ENCODE data around the gene GAK.

Gene GAK

DNA sequence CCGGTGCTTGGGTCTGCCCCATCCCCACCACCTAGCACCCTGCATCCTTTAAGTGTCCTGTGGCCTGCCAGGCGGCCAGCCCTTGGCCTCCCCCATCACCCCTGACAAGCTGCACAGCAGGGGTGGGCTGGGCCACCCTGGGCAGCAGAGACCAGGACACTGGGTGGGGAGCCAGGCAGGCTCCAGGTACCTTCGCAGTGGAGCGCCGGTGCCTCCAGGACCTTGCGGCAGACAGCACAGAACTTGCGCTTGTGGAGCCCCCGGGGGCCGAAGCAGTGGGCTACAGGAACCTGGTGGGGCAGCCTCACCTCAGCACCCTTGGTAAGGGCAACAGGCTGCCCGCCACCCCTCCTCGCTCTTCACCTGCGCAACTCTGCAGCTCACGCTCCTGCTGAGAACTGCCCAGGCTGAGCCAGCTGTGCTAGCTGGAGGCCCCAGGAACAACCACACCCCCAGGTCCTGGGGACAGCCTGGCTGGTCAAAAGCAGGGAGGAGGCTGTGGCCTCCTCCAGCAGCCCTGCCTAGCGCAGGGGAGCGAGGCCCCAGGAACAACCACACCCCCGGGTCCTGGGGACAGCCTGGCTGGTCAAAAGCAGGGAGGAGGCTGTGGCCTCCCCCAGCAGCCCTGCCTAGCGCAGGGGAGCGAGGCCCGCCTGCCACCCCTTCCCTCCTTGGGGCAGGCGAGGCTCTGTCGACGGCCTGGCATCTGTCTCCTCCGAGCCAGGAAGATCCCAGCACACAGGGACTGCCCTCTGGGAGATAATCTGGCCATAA is 36.7 kb upstream of the GAK start:
- TF ChIP-seq MYC (IDR thresholded peaks at IDR 0.05; ENCODE audit: low read depth, low read length) (no peak), POLR2A (IDR thresholded peaks at IDR 0.05; ENCODE audit: extremely low read depth, insufficient read length) (no peak)
- TF ChIP-seq, protein P1, sequence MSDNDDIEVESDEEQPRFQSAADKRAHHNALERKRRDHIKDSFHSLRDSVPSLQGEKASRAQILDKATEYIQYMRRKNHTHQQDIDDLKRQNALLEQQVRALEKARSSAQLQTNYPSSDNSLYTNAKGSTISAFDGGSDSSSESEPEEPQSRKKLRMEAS (IDR thresholded peaks at IDR 0.05; ENCODE audit: low read depth, low read length) = no peak
- TF ChIP-seq, protein P2, sequence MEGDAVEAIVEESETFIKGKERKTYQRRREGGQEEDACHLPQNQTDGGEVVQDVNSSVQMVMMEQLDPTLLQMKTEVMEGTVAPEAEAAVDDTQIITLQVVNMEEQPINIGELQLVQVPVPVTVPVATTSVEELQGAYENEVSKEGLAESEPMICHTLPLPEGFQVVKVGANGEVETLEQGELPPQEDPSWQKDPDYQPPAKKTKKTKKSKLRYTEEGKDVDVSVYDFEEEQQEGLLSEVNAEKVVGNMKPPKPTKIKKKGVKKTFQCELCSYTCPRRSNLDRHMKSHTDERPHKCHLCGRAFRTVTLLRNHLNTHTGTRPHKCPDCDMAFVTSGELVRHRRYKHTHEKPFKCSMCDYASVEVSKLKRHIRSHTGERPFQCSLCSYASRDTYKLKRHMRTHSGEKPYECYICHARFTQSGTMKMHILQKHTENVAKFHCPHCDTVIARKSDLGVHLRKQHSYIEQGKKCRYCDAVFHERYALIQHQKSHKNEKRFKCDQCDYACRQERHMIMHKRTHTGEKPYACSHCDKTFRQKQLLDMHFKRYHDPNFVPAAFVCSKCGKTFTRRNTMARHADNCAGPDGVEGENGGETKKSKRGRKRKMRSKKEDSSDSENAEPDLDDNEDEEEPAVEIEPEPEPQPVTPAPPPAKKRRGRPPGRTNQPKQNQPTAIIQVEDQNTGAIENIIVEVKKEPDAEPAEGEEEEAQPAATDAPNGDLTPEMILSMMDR (IDR thresholded peaks at IDR 0.05; ENCODE audit: low read depth, low read length) = no peak
- no peak overlapping the region for H3K4me3 ChIP-seq (ENCODE audit: low read depth, low read length)
- DNase-seq (ENCODE audit: low read depth) = no peak

DNA sequence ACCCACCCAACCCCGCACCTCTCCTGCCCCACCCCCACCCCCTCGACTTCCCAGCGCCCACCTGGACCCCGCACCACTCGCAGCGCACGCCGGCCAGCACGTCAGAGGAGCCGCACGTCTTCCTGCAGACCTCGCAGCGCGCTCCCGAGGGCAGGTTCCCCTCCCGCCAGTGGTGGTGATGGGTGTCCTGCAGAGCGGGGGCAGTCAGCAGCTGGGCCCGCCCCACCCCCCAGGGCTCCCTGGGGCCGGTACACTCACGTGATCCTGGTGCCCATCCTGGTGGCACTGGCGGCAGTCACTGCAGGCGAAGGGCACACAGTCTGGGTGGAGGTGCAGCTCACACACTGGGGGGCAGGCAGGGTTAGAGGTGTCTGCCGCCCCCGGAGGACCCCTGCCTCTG is 36.1 kb upstream of the GAK start:
- no peak overlapping the region for H3K4me3 ChIP-seq (ENCODE audit: low read depth, low read length)
- no peak for DNase-seq (ENCODE audit: low read depth)
- TF ChIP-seq, protein P1 (IDR thresholded peaks at IDR 0.05; ENCODE audit: low read depth, low read length) = no peak
- TF ChIP-seq, protein P2 (IDR thresholded peaks at IDR 0.05; ENCODE audit: low read depth, low read length) = no peak
- TF ChIP-seq POLR2A (IDR thresholded peaks at IDR 0.05; ENCODE audit: extremely low read depth, insufficient read length) = no peak

DNA sequence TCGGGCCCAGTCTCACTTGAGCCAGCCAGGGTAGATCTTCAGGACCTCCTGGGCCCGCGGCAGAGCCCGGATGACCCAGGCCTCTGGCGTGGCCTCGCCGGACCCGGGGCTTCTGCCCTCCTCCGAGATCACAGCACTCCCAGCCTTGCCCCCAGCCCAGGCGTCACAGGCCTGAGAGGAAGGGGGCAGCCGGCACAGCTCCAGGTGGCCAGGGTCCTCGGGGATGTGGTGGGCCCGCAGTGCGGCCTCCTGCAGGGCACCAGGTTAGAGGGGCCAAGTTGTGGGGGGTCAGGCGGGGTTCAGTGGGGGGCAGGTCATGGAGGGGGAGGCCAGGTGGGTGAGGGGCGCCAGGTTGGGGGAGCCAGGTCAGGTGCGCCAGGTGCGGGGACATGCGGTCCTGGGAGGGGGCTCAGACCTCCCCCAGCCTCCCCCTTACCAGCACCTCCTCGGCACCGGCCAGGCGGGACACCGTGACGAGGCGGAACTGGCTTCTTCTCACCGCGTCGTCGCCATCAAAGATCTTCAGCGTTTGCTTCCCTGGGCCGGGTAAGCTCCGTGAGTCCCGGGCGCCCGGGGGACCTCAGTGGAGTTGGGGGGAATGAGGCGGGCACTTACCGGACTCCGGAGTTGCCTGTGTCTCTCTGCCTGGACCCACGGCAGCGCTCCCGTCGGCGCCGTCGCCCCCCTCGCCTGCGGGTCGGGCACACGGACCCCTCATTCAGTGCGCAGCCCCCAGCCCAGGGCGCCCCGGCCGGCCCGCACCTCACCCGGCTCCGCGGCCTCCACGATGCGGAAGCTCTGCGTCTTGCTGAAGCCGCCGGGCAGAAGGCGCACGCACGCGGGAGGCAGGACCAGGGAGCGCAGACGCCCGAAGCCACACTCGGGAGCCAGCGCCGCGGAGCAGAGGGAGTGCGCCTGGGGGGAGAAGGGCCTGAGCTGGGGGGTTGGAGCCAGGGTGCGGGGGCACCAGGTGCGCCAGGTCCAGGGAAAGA is 35.3 kb upstream of the GAK start:
- TF ChIP-seq, protein P2 (IDR thresholded peaks at IDR 0.05; ENCODE audit: low read depth, low read length) = no peak
- TF ChIP-seq POLR2A (IDR thresholded peaks at IDR 0.05; ENCODE audit: extremely low read depth, insufficient read length) = no peak
- TF ChIP-seq, protein P1 (IDR thresholded peaks at IDR 0.05; ENCODE audit: low read depth, low read length) = no peak
- TF ChIP-seq MYC (IDR thresholded peaks at IDR 0.05; ENCODE audit: low read depth, low read length) = no peak
- no peak for DNase-seq (ENCODE audit: low read depth)
- no peak overlapping the region for H3K4me3 ChIP-seq (ENCODE audit: low read depth, low read length)

DNA sequence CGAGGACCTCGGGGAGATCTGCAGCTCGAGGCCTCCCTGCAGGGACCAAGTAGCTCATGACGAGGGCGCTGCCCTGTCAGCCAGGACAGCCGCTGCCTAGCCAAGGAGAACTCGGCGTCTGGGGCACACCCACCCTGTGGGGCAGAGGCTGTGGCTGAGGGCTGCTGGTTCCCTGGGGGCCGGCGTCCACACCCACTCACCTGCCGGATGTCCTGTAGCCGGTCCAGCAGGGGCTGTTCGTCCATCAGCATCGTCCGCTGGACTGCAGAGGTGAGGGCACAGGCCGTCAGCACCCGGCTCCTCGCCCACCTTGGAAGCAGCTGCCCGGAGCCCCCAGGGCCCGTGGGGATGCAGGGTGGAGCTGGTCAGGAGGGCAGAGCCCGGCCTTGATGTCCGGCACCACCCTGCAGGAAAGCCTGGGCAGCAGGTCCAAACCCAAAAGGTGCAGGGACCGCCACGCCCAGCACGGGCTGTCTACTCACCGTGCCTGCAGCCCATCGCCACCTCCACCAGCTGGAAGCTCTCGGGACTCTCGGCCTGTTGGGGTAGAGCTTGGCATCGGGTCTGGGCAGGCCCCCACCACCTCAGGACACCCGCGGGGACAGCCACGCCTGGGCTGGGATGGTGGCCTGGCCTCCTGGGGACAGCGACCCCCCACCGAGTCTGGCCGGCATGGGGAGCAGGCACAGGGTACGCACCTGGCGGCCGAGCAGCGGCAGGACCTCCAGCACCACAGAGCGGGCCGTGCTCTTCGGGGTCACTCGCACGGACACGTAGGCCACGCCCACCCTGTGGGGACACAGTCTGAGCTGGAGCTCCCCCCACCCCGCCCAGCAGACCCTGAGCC is 34.4 kb upstream of the GAK start:
- TF ChIP-seq, protein P2 (IDR thresholded peaks at IDR 0.05; ENCODE audit: low read depth, low read length) = no peak
- no peak for TF ChIP-seq MYC (IDR thresholded peaks at IDR 0.05; ENCODE audit: low read depth, low read length)
- TF ChIP-seq, protein P1 (IDR thresholded peaks at IDR 0.05; ENCODE audit: low read depth, low read length) = no peak
- no peak for TF ChIP-seq POLR2A (IDR thresholded peaks at IDR 0.05; ENCODE audit: extremely low read depth, insufficient read length)
- no peak overlapping the region for H3K4me3 ChIP-seq (ENCODE audit: low read depth, low read length)
- DNase-seq (ENCODE audit: low read depth) = no peak

DNA sequence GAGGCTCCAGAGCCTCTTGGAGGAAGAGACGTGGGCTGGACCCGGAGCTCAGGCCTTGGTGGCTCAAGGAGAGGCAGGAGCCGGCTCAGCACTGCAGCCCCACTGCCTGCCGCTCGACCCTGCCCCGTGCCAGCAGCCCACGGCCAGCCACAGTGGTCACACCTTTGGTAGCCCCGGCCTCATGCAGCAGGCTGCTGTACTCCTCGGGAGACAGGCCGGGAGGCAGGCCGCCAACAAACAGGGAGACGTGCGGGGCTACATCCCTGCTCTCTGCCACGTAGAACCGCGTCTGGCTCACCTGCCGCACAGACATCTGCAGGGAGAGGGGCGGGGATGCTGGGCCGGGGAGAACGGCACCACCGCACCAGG is 33.6 kb upstream of the GAK start:
- no peak for DNase-seq (ENCODE audit: low read depth)
- H3K4me3 ChIP-seq (ENCODE audit: low read depth, low read length) = no peak overlapping the region
- TF ChIP-seq MYC (IDR thresholded peaks at IDR 0.05; ENCODE audit: low read depth, low read length) (no peak), POLR2A (IDR thresholded peaks at IDR 0.05; ENCODE audit: extremely low read depth, insufficient read length) (no peak)
- TF ChIP-seq, protein P1 (IDR thresholded peaks at IDR 0.05; ENCODE audit: low read depth, low read length) = no peak
- TF ChIP-seq, protein P2 (IDR thresholded peaks at IDR 0.05; ENCODE audit: low read depth, low read length) = no peak

All from NB4 (cell line).